NCI-H1436 (cell line): ENCODE data around the gene LMAN2.
"Not testable (repeated sequence)": the region's sequence is repeated elsewhere in the genome, so short reads cannot be mapped to it uniquely, and the experiment has no call there.

Source experiments
- DNase-seq: peaks from one replicate; lab custom pipeline; 2025; lab: John Stamatoyannopoulos, UW

LMAN2 gene

DNA sequence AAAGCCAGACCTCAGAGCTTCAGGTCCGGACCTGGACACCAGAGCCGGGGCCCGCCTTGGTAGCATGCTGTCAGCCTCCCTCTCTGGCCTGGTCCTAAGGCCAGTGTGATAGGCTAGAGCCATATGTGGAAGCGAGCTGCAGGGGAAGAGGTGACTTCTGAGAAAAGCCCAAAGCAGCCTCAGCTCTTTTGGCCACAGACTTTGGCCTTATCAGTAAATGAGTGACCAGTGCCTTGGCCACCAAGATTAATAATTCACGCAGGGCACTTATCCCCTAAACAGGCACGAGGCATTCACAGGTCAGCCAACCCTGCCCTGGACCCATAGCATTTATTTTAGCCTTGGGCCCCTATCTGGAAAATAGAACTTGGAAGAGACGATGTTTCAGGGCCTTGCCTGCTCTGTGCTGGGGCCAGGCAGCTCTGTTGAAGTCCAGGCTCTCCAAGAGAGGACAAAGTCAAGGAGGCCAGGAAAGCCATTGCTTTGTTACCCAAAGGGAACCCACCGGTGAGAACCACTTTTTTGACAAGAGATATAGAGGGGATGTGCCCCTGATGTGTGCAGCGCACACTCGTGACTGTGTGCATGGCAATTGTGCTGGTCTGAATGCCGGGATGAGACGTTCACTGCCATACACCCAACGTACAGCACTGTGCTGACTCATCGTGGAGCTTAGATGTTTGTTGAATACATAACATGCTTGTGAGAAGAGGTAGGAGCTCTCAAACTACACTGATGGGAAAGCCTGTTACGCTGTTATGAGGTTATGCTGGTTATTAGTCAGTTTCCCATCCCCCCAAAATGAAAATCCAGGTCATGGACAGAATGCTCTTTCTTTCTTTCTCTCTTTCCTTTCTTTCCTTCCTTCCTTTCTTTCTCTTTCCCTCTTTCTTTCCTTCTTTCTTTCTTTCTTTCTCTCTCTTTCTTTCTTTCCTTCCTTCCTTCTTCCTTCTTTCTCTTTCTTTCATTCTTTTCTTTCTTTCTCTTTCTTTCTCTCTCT, 27.7 kb upstream of the LMAN2 start:
- DNase-seq, result no peak

DNA sequence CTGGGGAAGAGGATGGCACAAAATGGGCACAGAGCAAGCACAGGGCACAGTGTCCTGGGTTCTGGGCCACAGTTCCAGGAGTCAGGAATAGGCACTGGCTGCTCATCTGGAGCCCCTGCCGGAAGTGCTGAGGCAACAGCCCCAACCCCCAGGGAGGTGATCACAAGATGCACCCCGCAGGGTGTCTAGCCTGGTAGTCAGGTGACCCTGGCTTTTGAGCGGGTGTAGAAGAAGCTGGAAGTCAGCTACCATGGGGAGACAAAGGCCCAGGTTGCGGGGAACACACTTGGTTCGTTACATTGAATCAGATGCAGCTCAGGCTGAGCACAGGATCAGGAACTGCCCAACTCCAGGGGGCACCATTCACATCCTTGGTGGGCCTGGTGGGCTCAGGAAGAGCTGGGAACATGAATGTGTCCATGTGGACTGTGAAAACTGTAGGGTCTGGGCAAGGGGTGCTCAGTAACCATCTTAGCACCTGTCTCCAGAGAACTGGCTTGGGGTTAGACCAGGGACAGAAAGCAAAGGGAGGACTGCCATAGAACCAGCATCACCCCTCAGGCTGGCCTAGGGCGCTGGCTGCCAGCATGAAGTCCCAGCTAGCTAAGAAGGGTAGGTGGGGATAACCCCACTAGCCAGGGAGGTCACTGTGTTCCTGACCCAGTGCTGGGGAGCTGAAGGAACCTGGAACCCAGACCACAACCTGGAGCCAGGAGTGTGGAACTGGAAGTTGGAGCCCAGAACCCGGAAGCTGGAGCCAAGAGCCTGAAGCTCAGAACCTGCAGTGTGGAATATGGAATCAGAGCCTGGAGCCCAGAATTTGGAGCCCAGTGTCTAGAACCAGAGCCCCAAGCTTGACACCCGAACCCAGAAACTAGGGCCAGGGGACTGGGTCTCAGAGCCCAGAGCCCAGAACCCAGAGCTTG, 26.6 kb upstream of the LMAN2 start:
- no peak for DNase-seq

DNA sequence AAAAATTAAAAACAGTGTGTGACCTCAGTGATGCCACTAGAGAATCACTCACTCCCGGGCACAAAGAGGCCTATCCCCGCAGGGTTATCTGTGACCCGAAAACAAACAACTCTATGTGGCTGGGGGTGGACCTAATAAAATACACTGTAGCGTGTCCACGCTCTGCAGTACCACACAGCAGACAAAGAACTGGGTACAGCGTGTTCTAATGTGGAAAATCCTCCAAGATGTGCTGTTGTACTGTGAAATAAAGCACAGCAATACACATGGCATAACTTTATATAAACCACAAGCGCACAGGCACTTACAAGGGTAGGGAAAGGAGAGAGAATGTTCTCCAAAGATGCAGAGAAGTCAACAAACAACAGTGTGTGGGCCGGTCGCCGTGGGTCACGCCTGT, 24.6 kb upstream of the LMAN2 start:
- no peak for DNase-seq

DNA sequence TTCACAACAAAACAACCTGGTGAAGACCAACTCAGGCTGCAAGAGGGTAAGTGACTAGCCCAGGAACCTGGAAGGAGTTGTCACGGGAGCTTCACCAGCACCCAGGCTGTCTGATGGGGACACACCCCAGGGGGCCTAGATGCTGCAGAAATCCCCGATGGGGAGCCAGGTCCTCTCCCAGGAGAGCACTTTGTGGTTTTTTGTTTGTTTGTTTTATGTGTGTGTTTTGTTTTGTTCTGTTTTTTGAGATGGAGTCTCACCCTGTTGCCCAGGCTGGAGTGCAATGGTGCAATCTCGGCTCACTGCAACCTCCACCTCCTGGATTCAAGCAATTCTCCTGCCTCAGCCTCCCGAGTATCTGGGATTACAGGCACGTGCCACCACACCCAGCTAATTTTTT, 24.0 kb upstream of the LMAN2 start:
- not testable (repeated sequence) for DNase-seq

DNA sequence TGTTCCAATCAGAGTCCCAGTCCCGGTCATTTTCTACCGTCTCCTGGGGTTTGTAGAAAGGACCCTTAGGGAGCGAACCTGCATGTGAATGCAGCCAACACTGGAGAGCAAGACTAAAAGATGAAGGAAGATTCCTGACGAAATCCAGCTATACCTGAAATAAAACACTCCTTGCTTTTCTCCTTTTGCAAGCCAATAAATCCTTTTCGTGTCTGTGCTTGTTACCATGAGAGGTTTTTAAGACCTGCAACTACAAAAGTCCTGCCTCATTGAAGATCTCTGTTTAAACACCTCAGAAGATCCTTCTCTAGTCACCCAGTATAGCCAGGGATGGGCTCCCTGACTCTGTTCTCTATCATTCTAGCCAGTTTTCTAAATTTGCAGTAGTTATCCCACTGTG, 22.7 kb upstream of the LMAN2 start:
- DNase-seq, result no peak

DNA sequence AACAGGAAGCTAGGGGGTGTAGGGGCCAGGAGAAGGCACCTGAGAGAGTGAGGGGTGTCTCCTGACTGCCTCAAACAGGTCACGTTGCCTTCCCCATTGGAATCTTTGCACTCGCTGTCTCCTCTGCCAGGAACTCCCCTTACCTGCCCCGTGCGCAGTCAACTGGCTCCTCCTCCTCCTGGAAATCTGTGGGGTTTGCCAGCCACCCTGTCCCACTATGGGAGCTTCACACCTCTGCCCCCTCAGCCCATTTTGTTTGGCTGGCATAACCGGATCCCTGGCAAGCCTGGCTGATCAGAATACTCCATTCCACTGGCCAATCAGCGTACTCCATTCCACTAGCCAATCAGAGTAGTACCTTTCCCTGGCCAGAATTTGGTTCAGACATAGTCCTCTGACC, 22.3 kb upstream of the LMAN2 start:
- no peak for DNase-seq

DNA sequence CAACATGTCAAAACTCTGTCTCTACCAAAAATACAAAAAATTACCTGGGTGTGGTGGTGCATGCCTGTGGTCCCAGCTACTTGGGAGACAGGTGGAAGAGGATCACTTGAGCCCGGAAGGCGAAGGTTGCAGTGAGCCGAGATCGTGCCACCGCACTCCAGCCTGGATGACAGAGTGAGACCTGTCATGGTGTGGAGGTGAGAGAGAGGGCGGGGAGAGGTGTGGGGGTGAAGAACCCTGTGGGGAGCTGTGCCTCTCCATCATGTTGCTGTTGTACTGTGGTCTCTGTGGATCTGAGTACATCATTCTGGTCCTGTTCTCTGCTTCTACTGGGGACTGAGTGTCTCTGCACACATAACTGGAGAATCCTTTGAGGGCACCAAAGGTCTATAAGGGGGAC, 21.4 kb upstream of the LMAN2 start:
- no peak for DNase-seq

DNA sequence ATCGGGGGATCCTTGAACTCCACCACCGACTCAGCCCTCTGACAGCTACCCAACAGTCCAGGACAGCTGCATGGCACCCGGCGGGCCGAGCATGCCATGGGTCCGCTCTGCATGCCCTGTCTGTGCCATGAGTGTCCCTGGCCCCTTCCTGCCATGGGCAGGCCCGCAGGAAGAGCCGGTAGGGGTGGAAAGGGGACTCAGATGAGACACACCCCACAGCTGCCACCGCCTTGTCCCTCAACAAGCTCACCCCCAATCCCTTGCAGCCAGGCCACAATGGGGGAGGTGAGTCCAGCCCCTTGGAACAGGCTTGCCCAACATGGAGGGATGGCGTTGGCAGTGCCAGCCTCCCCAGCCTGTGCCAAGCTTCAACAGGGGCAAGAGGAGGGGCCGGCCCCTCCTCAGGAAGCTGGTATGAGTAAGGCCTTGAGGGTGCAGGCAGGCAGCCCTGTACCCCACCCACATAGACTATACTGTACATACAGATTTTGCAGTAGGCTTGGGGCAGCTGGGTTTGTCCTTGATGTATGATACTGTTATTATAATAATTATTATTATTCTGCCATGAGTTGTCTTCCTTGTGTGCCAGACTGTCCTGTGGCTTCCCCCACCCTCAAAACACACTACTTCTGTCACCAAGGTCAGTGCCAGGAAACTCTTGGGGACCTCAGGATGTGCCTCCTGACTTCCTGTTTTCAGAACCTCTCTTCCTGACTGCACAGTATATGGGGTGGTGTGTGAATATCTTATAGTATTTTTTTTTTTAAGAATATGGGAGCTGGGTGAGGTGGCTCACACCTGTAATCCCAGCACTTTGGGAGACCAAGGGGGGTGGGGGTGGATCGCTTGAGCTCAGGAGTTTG, 20.8 kb upstream of the LMAN2 start:
- DNase-seq, result no peak

DNA sequence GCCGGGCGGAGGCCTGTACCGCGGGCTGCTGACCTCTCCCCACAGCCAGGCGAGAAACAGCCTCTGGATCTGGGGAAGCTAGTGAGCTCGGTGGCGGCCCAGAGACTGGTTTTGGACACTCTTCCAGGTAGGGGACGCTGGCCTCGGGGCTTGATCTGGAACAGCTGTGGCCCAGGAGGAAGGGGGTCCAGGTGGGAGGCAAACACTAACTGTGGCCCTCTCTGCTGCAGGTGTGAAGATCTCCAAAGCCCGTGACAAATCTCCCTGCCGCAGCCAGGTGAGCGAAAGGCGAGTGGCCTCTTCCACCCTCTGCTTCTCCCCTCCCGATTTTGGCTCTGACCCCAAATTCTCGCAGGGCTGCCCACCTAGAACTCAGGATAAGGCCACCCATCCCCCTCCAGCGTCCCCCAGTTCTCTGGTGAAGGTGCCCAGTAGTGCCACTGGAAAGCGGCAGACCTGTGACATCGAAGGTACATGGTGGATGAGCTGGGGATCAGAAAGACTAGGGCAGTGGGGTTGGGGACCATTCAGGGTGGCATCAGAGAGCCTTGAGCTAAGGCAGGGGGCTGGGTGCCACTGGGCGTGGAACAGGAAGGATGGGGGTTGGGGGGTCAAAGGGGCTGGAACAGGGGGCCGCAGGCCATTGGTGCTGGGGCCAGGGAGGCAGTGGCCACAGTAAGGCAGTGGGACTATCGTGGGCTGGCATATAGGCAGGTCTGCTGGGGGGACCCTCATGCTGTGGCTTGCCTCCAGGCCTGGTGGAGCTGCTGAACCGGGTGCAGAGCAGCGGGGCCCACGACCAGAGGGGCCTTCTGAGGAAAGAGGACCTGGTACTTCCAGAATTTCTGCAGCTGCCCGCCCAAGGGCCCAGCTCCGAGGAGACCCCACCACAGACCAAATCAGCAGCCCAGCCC, 19.9 kb upstream of the LMAN2 start:
- no peak for DNase-seq

DNA sequence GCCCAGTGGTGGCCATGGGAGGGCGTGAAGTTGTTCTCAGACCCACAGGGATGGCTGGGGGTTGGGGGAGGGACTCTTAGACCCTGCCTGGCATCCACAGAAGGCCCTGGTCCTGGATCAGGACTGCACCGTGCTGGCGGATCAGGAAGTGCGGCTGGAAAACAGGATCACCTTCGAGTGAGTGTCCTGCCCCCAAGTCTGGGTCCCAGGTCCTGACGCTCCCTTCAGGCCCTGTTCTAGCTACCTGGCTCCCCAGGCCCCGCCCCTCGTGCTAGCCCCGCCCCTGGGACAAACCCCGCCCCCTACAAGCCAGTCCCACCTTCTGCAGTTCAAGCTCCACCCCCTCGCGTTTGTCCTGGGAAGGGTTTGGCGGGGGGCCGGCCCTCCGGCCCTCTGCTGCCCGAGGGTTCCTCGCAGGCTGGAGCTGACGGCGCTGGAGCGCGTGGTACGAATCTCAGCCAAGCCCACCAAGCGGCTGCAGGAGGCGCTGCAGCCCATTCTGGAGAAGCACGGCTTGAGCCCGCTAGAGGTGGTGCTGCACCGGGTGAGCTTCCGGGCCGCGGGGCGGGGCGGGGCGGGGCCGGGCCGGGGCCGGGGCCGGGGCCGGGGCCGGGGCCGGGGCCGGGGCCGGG, 19.1 kb upstream of the LMAN2 start:
- DNase-seq, result peak; percentile 72

DNA sequence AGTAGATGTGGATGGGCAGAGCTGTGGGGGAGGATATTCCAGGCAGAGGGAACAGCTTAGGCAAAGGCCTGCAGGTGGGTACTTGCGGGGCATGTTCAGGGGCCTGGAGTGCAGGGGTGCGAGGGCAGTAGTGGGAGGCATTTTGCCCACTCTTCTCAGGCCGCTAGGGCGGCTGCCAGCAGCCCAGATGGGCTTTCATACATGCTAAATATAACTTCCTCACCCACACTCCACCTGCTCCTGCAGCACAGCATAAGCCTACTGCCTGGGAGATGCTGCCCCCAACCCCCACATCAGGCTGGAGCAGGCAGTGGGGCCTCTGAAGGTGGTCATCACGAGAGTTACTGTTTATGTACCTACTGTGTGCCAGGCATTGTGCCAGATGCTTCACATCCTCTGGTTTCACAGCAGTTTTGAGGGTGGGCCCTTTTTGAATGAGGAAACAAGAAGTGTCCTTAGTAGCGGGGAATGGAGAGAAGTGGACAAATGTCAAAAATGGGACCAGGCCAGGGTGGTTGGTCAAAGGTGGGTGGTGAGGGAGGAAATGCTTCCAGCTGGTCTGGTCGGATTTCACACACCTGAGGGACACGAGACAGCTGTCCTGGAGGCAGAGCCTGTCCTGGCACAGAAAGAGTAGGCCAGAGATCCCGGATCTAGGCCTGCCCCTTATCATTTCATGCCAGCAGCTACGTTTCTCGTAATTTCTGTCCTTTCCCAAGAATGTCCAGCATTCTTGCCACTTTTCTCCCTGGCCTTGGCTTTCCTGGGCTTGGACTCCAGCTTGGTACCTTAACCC, 18.4 kb upstream of the LMAN2 start:
- no peak for DNase-seq

DNA sequence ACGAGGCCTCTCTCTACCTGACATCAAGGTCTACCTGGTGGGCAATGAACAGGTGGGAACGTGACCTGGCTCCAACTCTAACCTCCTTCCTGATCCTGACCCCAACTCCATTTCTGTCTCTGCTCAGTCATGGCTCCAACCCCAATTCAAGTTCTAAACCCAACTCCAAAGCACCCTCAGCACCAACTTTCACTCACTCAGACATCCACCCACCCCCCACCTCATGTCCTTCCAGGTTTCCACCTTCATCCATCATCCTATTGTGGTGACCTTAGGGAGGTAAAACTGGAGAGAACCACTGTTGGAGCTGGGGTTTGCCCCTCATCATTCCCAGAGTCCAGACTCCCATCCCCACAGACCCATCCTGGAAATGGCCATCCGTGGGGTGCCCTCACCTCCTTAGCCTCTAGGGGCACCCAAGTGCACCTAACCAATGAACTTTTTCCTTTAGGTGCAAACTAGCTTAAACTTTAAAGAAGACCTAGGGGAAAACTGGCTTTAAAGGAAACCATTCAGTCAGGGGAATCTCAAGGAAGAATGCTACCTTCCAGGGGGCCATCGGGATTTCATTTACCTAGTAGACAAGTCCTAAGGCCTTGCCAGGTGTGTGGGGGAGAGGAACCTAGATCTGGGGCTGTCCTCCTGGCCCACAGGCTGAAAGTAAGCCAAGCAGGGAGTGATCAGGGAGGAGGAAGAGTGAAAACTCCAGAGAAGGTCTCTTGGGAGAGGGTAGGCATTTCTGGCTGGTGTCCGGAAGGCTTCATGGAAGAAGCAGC, 17.6 kb upstream of the LMAN2 start:
- no peak for DNase-seq

DNA sequence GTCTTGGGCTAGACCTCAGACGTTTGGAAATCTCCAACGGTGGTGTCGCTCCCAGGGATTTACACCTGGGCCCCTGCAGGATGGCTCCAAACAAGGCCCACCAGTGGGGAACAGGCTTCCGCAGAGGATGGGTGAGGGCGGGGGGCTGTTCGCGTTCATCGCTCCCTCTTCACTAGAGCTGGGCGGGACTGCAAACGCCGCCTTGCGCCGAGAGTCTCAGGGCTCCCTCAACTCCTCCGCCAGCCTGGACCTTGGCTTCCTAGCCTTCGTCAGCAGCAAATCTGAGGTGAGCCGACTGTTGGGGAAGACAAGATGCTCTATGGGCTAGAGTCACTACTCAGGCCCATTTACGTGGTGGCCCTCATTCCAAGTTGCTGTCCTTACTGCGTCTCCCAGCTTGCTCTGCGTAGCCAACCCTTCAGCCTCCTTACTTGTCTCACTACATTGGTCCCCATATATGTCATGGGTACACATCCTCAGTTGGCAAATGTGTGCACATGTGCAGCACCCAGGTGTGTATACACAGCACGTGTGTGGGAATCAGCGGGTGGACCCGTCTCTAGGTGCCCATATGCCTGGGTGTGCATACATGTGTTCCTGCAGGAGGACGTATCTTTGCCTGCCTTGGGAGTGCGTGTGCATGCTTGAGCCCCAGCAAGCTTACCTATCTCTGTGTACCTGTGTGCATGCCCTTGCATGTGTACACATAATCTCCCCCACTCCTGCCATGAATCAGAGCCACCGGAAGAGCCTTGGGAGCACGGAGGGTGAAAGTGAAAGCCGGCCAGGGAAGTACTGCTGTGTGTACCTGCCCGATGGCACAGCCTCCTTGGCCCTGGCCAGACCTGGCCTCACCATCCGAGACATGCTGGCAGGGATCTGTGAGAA, 16.8 kb upstream of the LMAN2 start:
- DNase-seq, result no peak

DNA sequence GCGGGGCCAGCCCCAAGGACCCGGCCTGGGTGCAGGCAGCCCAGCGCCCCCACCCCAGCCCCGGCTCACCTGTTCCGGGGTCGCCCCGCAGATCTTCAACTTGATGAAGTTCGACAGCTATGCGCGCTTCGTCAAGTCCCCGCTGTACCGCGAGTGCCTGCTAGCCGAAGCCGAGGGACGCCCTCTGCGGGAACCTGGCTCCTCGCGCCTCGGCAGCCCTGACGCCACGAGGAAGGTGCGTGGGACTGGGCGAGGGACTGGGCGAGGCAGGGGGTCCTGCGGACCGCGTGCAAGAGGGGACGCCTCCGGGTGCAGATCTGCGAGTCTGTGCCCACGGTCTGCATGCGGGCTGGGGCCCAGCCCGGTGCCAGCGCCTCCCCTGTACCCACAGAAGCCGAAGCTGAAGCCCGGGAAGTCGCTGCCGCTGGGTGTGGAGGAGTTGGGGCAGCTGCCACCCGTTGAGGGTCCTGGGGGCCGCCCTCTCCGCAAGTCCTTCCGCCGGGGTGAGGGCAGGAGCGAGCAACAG, 15.9 kb upstream of the LMAN2 start:
- DNase-seq, result no peak

DNA sequence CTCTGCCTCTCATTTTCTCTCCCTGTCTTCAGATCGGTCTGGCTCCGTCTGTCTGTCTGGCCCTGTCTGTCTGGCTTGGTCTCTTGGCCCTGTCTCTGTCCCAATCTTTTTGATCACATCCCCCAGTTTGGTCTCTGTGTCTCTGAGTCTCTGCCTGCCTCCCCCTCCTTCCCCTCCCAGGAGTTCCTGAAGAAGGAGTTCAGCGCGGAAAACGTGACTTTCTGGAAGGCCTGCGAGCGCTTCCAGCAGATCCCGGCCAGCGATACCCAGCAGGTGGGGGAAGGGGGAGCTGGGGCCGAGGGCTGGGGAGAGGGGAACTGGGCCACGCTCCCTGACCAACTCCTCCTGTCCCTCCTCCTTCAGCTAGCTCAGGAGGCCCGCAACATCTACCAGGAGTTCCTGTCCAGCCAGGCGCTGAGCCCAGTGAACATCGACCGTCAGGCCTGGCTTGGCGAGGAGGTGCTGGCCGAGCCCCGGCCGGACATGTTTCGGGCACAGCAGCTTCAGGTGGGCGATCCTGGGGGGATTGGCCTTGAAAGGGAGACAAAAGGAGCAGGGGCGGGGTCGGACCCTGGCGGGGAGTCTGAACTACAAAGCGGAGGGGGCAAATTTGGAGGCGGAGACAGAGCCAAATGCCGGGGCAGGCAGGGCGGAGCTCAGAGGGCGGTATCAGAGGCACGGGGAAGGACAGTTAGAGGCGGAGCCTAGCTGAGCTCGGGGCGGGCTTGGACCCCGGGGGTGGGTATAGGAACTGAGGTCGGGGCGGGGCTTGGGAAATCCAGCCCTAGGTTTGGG, 15.3 kb upstream of the LMAN2 start:
- DNase-seq, result no peak

DNA sequence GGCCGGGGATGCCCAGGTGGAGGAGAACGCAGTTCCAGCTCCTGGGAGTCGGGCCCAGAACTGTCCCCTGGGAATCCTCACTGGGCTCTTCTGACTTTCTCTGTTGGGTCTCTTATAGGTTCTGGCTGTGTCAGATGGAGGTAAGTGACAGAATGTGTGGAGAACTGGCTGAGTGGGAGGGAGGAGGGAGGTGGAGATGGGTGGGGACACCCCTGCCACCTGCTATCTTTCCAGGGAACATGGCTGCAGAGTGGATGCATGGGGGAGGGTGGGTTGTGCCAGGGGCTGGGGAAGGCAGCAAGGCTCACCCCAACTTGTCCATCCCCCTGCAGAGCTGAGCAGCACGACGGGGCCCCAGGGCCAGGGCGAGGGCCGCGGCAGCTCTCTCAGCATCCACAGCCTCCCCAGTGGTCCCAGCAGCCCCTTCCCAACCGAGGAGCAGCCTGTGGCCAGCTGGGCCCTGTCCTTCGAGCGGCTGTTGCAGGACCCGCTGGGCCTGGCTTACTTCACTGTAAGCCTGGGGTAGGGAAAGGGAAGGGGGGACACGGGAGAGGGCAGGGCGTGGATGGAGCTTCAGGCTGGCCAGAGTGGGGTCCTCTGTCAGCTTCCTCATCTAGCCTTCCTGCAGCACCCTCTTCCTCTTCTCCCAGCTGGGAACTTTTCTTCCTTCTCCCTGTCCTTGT, 14.5 kb upstream of the LMAN2 start:
- no peak for DNase-seq
